Measurements from ENCODE around the gene TMEM59. TPM values are rescaled to one million over a fixed set of nuclear protein-coding genes. Genes with fewer than 3 reads are reported as not detected.
"Not testable (repeated sequence)": the region's sequence is repeated elsewhere in the genome, so short reads cannot be mapped to it uniquely, and the experiment has no call there.

The TMEM59 gene
- total RNA-seq, 1 donor from 2014 or later, result 103 TPM

DNA sequence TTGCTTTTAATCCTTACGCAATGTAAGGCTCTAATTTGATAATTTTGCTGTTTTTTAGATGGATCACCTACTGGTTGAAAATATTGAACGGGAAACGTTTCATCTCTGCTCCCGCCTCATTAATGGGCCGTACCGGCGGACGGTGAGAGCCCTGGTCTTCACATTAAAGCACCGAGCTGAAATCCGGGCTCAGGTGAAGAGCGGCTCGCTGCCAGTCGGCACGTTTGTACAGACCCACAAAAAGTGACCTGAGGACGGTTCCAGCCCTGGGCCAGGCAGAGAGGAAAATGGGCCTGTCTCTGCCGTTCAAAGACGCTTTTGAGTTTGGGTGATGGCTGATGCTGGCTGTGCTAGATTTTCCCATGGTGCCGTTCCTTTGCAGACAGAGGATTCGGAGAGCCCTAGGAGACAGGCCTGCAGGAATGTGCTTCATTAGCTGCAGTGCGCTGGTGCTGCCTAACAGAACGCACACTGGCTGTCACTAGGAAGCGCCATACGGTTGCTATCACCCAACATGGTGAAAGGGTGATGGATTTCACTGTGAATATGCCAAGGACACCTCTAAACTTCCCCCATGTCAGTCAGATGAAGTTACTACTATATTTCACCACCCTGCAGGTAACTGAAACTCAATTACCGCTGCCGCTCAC lies 43.3 kb upstream of the TMEM59 start:
- CTCF ChIA-PET, result no interaction called here
- intact Hi-C loops (cut with micrococcal nuclease), result no loop called here
- peaks cover 63% of the 10 kb centered on the region for H3K36me3 Mint-ChIP-seq (ENCODE audit: low read depth)
- H3K4me3 Mint-ChIP-seq, result no peak overlapping the region
- POLR2A ChIA-PET, result no interaction called here
- H3K27ac Mint-ChIP-seq, result no peak overlapping the region
- H3K9me3 Mint-ChIP-seq, result no peaks in the 10 kb centered on the region
- ATAC-seq (ENCODE audit: low read depth) (no peak), DNase-seq (no peak)
- TF ChIP-seq, protein P1, sequence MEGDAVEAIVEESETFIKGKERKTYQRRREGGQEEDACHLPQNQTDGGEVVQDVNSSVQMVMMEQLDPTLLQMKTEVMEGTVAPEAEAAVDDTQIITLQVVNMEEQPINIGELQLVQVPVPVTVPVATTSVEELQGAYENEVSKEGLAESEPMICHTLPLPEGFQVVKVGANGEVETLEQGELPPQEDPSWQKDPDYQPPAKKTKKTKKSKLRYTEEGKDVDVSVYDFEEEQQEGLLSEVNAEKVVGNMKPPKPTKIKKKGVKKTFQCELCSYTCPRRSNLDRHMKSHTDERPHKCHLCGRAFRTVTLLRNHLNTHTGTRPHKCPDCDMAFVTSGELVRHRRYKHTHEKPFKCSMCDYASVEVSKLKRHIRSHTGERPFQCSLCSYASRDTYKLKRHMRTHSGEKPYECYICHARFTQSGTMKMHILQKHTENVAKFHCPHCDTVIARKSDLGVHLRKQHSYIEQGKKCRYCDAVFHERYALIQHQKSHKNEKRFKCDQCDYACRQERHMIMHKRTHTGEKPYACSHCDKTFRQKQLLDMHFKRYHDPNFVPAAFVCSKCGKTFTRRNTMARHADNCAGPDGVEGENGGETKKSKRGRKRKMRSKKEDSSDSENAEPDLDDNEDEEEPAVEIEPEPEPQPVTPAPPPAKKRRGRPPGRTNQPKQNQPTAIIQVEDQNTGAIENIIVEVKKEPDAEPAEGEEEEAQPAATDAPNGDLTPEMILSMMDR (IDR thresholded peaks at IDR 0.05), result no peak
- no peaks in the 10 kb centered on the region for H3K27me3 Mint-ChIP-seq
- no peaks in the 10 kb centered on the region for H3K4me1 Mint-ChIP-seq

DNA sequence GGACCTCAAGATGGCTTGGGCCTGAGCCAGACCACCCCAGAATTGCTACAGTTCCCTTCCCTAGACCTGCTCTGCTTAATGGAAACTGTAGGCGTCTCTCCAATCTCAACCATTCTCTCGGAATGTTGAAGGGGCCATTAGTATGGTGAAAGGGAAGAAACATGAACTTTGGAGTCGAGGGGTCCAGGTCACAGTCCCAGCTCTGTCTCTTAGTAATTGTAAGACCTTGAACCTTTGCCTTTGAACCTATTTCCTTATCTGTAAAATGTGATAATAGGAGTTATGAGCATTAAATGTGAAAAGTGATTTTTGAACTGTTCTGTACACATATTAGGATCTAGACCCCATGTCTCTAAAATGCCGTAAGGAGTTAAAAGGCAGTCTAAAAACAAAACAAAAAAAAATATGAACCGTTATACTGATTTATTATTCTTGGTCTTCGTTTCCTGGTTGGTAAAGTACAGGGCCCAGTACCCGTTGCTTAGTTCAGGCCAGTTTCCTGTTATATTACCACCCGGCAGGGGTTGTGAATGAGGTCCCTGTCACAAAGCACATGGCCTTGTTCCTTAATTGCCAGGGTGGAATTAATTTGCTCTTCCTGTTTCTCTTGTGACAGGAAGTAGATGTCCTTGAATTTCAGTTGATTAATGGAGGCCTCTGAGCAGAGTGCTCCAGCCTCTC lies 42.7 kb upstream of the TMEM59 start:
- H3K27me3 Mint-ChIP-seq, result no peaks in the 10 kb centered on the region
- ChIA-PET CTCF (no interaction called here), POLR2A (no interaction called here)
- H3K36me3 Mint-ChIP-seq (ENCODE audit: low read depth), result peaks cover 62% of the 10 kb centered on the region
- H3K27ac Mint-ChIP-seq, result no peak overlapping the region
- DNase-seq, result no peak
- no peaks in the 10 kb centered on the region for H3K9me3 Mint-ChIP-seq
- H3K4me1 Mint-ChIP-seq, result no peaks in the 10 kb centered on the region
- intact Hi-C loops (cut with micrococcal nuclease), result no loop called here
- ATAC-seq (ENCODE audit: low read depth), result no peak
- H3K4me3 Mint-ChIP-seq, result no peak overlapping the region
- TF ChIP-seq, protein P1 (IDR thresholded peaks at IDR 0.05), result no peak

- intact Hi-C loops (cut with micrococcal nuclease), result not testable (repeated sequence)
- H3K36me3 Mint-ChIP-seq (ENCODE audit: low read depth), result peaks cover 58% of the 10 kb centered on the region
Measured at GRCh38 chr1:54094730-54095105, 41.7 kb upstream of the TMEM59 start.

DNA sequence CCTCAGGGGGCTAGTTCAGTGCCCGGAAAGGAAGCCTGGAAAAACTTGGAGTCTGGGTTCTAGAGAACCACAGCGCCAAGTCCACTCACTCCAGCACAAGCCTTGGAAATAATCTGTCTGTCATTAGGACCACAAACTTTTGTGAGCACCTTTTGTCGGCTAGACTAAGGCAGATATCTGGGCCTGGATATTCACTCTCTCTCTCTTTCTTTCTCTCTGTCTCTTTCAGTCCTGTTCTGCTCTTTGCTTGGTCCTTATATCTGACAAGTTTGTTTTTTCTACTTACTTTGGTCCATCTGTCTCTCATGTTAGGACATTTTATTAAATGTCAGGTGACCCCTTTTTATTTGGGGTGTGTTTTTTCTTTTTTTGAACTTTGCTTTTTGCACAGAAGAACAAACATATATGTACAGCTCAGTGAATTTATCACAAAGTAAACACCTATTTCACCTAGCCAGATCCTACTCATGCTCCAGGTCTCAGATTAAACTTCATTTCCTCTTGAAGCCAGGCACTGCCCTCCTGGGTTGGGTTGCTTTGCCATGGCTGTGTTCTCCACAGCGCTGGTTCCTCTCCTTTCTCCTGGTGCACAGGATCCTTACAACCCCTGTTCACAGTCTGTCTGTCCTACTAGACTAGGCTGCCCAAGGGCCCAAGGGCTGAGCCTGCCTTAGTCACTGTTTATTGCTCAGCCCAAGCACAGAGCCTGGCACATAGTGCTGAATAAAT lies 41.2 kb upstream of the TMEM59 start:
- no peak overlapping the region for H3K4me3 Mint-ChIP-seq

More at GRCh38 chr1:54094730-54095105, 41.7 kb upstream of the TMEM59 start:
- H3K27me3 Mint-ChIP-seq; POLR2A ChIA-PET; DNase-seq; H3K9me3 Mint-ChIP-seq; H3K4me3 Mint-ChIP-seq; H3K4me1 Mint-ChIP-seq; H3K27ac Mint-ChIP-seq; ATAC-seq (ENCODE audit: low read depth); CTCF ChIA-PET: not testable (repeated sequence)

GRCh38 chr1:54091666-54092065 lies 38.7 kb upstream of the TMEM59 start:
- TF ChIP-seq, protein P1 (IDR thresholded peaks at IDR 0.05), result no peak
- no peak overlapping the region for H3K4me3 Mint-ChIP-seq
- H3K27me3 Mint-ChIP-seq, result no peaks in the 10 kb centered on the region
- no peaks in the 10 kb centered on the region for H3K9me3 Mint-ChIP-seq
- no peak for DNase-seq
- H3K36me3 Mint-ChIP-seq (ENCODE audit: low read depth), result peaks cover 46% of the 10 kb centered on the region
- intact Hi-C loops (cut with micrococcal nuclease), result no loop called here
- ChIA-PET CTCF (no interaction called here), POLR2A (no interaction called here)
- no peaks in the 10 kb centered on the region for H3K4me1 Mint-ChIP-seq
- ATAC-seq (ENCODE audit: low read depth), result no peak
- H3K27ac Mint-ChIP-seq, result no peak overlapping the region

More for the DNA sequence above, 41.2 kb upstream of the TMEM59 start:
- H3K4me1 Mint-ChIP-seq, result no peaks in the 10 kb centered on the region
- no peaks in the 10 kb centered on the region for H3K27me3 Mint-ChIP-seq
- ATAC-seq (ENCODE audit: low read depth), result no peak
- ChIA-PET CTCF (no interaction called here), POLR2A (no interaction called here)
- TF ChIP-seq, protein P1 (IDR thresholded peaks at IDR 0.05), result no peak
- H3K9me3 Mint-ChIP-seq, result no peaks in the 10 kb centered on the region
- intact Hi-C loops (cut with micrococcal nuclease), result no loop called here
- H3K27ac Mint-ChIP-seq, result no peak overlapping the region
- DNase-seq, result no peak
- peaks cover 56% of the 10 kb centered on the region for H3K36me3 Mint-ChIP-seq (ENCODE audit: low read depth)
